ENCODE results near the gene MAT2A.
A peak's percentile ranks its signal among the peaks of the same experiment; 100 is the strongest.

The MAT2A gene
- 190 to 388 reads per million in 2 experiments for total RNA-seq

GRCh38 chr2:85538507-85539360 is at the start of gene MAT2A:
TSS of gene MAT2A (plus strand) at chr2:85539168. CDS start at chr2:85539288, 120 bp downstream.
- DNase-seq (ENCODE audit: low read depth), result peak; percentile 69

GRCh38 chr2:85490861-85491755 is 47.9 kb upstream of the MAT2A start:
- no peak for DNase-seq (ENCODE audit: low read depth)

GRCh38 chr2:85496436-85496835 is 42.5 kb upstream of the MAT2A start:
- no peak for DNase-seq (ENCODE audit: low read depth)

- no peak for DNase-seq (ENCODE audit: low read depth)
These were observed 40.9 kb upstream of the MAT2A start for GRCh38 chr2:85497944-85498630.

GRCh38 chr2:85501248-85501647 is 37.7 kb upstream of the MAT2A start:
- no peak for DNase-seq (ENCODE audit: low read depth)

GRCh38 chr2:85502720-85503119 is 36.2 kb upstream of the MAT2A start:
- DNase-seq (ENCODE audit: low read depth), result no peak

- no peak for DNase-seq (ENCODE audit: low read depth)
These were observed 35.7 kb upstream of the MAT2A start for GRCh38 chr2:85503168-85503850.

- no peak for DNase-seq (ENCODE audit: low read depth)
These were observed 34.9 kb upstream of the MAT2A start for GRCh38 chr2:85503851-85504777.

GRCh38 chr2:85504778-85505261 is 34.1 kb upstream of the MAT2A start:
- DNase-seq (ENCODE audit: low read depth), result no peak

GRCh38 chr2:85505551-85506238 is 33.3 kb upstream of the MAT2A start:
- DNase-seq (ENCODE audit: low read depth), result no peak

GRCh38 chr2:85506768-85507181 is 32.2 kb upstream of the MAT2A start:
- DNase-seq (ENCODE audit: low read depth), result no peak

- DNase-seq (ENCODE audit: low read depth), result no peak
These were observed 27.8 kb upstream of the MAT2A start for GRCh38 chr2:85511008-85511811.

- no peak for DNase-seq (ENCODE audit: low read depth)
These were observed 24.6 kb upstream of the MAT2A start for GRCh38 chr2:85514323-85514722.

GRCh38 chr2:85516653-85517389 is 22.1 kb upstream of the MAT2A start:
- no peak for DNase-seq (ENCODE audit: low read depth)

GRCh38 chr2:85522090-85522647 is 16.8 kb upstream of the MAT2A start:
- DNase-seq (ENCODE audit: low read depth), result no peak

- DNase-seq (ENCODE audit: low read depth), result no peak
These were observed 15.7 kb upstream of the MAT2A start for GRCh38 chr2:85523062-85523902.

GRCh38 chr2:85523903-85524335 is 15.0 kb upstream of the MAT2A start:
- no peak for DNase-seq (ENCODE audit: low read depth)
